Measurements from ENCODE around the gene POLDIP2.

Gene POLDIP2

GRCh38 chr17:28357061-28357900 lies at the start of gene POLDIP2:
TSS of gene POLDIP2 (minus strand) at chr17:28357527. CDS start at chr17:28357448, 79 bp downstream.
- peak; percentile 78 to 93 for DNase-seq

- peak in 1 of 2 experiments; percentile 21 for DNase-seq
These were observed 49.1 kb upstream of the POLDIP2 start for GRCh38 chr17:28406473-28406814.

- peak; percentile 36 to 52 for DNase-seq
These were observed 48.5 kb upstream of the POLDIP2 start, which contains the start of gene SLC46A1 for GRCh38 chr17:28405632-28406472. TSS of gene SLC46A1 (minus strand) at chr17:28406212. CDS start at chr17:28406114, 98 bp downstream.

- DNase-seq, result no peak
These were observed 47.7 kb upstream of the POLDIP2 start for GRCh38 chr17:28404812-28405570.

GRCh38 chr17:28404461-28404811 lies 47.1 kb upstream of the POLDIP2 start:
- no peak for DNase-seq

GRCh38 chr17:28404007-28404406 lies 46.7 kb upstream of the POLDIP2 start:
- DNase-seq, result no peak

- DNase-seq, result no peak
These were observed 45.5 kb upstream of the POLDIP2 start for GRCh38 chr17:28402844-28403243.

GRCh38 chr17:28402224-28402630 lies 44.9 kb upstream of the POLDIP2 start:
- no peak for DNase-seq

- no peak for DNase-seq
These were observed 42.5 kb upstream of the POLDIP2 start for GRCh38 chr17:28399808-28400207.

GRCh38 chr17:28398280-28398981 lies 41.1 kb upstream of the POLDIP2 start:
- DNase-seq, result no peak

GRCh38 chr17:28397687-28398279 lies 40.5 kb upstream of the POLDIP2 start:
- no peak for DNase-seq

GRCh38 chr17:28397275-28397674 lies 39.9 kb upstream of the POLDIP2 start:
- no peak for DNase-seq

GRCh38 chr17:28396635-28397239 lies 39.4 kb upstream of the POLDIP2 start:
- DNase-seq, result no peak

- no peak for DNase-seq
These were observed 38.6 kb upstream of the POLDIP2 start for GRCh38 chr17:28395968-28396367.

- no peak for DNase-seq
These were observed 38.1 kb upstream of the POLDIP2 start for GRCh38 chr17:28395426-28395825.

- DNase-seq, result no peak
These were observed 37.2 kb upstream of the POLDIP2 start for GRCh38 chr17:28394337-28395116.

GRCh38 chr17:28392491-28392890 lies 35.2 kb upstream of the POLDIP2 start:
- no peak for DNase-seq

- DNase-seq, result no peak
These were observed 34.1 kb upstream of the POLDIP2 start for GRCh38 chr17:28391401-28391800.

GRCh38 chr17:28390984-28391383 lies 33.7 kb upstream of the POLDIP2 start:
- DNase-seq, result no peak

GRCh38 chr17:28390563-28390962 lies 33.2 kb upstream of the POLDIP2 start:
- DNase-seq, result no peak

GRCh38 chr17:28390141-28390540 lies 32.8 kb upstream of the POLDIP2 start:
- no peak for DNase-seq
